ENCODE measurements around the gene OCIAD2.
"Not testable (repeated sequence)": the region's sequence is repeated elsewhere in the genome, so short reads cannot be mapped to it uniquely, and the experiment has no call there.

The OCIAD2 gene

GRCh38 chr4:48906206-48907173 lies at the start of gene OCIAD2:
Gene OCIAD2 (minus strand): TSS chr4:48906774. CDS start chr4:48904549, 2,225 bp downstream.
- peak; percentile 56 for DNase-seq

GRCh38 chr4:48954314-48954713 lies 47.7 kb upstream of the OCIAD2 start:
- no peak for DNase-seq

GRCh38 chr4:48949518-48950219 lies 43.1 kb upstream of the OCIAD2 start:
- DNase-seq, result no peak

GRCh38 chr4:48949086-48949485 lies 42.5 kb upstream of the OCIAD2 start:
- DNase-seq, result no peak

DNA sequence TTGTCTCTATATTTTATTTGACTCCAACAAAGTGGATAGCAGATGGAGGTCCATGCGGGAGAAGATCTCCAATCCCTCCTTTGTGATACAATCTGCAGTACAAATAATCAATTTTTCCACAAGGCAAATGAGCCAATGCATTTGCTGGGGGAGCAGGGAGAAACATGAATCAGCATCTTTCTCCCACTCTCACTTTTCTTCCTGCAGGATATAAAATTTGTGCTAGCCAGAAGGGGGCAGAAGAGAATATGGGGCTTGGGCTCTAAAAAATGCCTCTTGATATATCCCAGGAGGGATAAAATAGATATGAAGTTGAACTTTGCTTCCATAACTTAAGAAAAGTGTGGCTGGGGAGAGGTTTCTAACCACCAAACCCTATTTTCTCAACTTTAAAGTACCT lies 41.2 kb upstream of the OCIAD2 start:
- no peak for DNase-seq

GRCh38 chr4:48945981-48946380 lies 39.4 kb upstream of the OCIAD2 start:
- no peak for DNase-seq

- no peak for DNase-seq
Observed at GRCh38 chr4:48944756-48945241, 38.2 kb upstream of the OCIAD2 start.

DNA sequence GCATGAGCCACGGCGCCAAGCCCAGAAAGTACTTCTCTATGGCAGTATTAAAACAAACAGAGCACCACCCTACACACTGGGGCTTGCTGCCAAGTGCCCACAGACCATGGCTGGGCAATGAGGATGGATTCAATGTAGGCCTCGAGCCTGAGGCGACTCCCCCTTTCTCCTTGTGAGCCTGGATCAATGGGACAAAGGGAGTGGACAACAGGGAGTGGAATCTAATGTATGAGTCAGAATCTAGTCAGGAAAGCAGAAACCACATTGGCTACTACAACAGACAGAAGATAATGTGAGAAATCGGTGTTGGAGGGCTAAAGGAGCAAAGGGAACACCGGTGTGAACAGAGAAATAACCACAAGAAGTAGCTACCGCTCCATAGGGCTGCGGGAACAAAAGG lies 37.7 kb upstream of the OCIAD2 start:
- DNase-seq, result no peak

DNA sequence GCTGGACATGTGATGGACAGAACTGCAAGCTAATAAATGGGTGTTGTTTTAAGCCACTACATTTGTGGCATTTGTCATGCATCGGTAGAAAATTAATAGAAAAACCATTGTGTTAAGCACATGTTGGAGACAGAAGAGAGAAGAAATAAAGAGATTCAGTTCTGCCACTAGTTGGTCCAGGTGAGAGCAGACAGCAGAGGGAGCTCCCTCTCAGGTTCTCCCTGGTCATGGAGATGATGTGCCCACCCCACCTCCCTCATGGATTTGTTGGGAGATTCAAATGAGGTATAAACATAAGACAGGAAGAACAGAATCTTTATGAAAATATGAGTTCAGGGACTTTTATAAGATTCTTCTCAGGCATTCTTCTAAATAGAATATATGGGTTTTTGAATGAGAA lies 36.8 kb upstream of the OCIAD2 start:
- no peak for DNase-seq

- no peak for DNase-seq
Observed at GRCh38 chr4:48939785-48940184, 33.2 kb upstream of the OCIAD2 start.

DNA sequence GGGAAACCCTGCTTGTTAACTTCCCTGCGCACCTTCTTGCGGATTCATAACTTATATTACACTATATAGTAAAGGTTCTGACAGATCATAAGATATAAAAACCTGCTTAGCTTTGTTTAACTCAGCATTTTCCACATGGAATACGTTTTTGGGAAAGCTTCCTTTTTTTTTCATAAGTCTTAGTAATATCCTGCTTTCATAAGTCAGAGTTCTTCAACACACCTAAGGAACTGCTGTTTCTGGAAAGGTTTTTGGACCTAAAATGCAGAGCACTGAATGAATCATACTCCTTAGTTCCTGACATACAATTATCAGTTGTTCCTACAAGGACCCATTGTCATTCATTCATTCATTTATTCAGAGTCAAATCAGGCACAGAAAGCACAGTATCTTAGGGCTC lies 32.3 kb upstream of the OCIAD2 start:
- DNase-seq, result no peak

DNA sequence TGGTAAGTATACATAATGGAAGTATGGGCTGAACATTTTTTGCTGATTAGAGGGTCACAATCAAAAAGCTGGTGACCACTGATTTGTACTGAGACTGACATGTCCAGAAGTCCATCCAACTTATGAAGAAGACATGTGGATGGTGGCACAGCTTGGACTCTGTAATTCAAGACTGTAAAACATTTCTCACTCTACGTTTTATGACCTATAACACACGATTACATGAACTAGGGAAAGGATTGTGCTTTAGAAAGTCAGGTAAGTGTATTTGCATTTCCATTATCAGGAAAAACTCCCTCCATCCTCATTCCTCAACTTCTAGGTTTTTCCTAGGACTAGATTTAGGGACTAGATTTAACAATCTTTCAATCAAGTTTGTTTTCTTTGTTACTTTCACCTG lies 30.5 kb upstream of the OCIAD2 start:
- no peak for DNase-seq

- DNase-seq, result no peak
Observed at GRCh38 chr4:48931459-48931858, 24.9 kb upstream of the OCIAD2 start.

DNA sequence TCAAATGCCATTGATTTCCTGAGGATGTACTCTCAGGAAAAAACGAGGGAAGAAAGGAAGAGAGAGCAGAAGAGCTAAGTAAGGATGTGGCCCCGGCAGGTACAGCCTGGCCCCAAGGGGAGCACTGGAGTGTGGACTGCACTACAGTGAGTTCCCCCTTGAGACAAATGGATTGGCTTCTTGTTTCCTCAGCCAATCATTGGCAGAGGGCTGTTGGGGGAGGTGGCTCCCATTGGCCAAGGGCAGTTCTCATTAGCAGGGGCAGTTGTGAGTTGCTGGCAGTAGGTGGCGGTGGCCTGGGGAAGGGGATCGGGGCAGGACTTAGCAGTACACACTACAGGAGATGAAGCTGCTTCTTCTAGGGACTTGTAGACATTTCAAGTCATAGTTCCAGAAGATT lies 24.1 kb upstream of the OCIAD2 start:
- DNase-seq, result no peak

- DNase-seq, result no peak
Observed at GRCh38 chr4:48924416-48924815, 17.8 kb upstream of the OCIAD2 start.

DNA sequence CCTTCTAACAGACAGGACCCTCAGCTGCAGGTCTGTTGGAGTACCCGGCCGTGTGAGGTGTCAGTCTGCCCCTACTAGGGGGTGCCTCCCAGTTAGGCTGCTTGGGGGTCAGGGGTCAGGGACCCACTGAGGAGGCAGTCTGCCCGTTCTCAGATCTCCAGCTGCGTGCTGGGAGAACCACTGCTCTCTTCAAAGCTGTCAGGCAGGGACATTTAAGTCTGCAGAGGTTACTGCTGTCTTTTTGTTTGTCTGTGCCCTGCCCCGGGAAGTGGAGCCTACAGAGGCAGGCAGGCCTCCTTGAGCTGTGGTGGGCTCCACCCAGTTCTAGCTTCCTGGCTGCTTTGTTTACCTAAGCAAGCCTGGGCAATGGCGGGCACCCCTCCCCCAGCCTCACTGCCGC lies 16.5 kb upstream of the OCIAD2 start:
- not testable (repeated sequence) for DNase-seq

GRCh38 chr4:48914311-48914710 lies 7.7 kb upstream of the OCIAD2 start:
- DNase-seq, result no peak

GRCh38 chr4:48913346-48913745 lies 6.8 kb upstream of the OCIAD2 start:
- DNase-seq, result no peak

GRCh38 chr4:48912349-48912748 lies 5.8 kb upstream of the OCIAD2 start:
- no peak for DNase-seq

DNA sequence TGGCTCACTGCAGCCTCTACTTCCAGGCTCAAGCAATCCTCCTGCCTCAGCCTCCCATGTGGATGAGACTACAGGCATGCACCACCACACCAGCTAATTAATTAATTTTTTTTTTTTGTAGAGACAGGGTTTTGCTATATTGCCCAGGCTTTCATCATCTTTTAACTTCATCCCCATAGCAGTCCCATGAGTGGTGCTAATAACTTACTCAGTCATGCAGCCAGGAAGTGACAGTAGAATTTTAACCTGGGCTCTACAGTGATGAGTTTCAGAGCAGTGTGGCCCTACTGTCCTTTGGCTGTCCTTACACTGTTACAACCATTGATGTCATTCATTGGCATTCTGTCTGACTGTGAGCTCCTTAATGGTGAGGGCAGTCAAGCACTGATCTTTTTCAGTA lies 3.9 kb upstream of the OCIAD2 start:
- no peak for DNase-seq

GRCh38 chr4:48909697-48910096 lies 3.1 kb upstream of the OCIAD2 start:
- DNase-seq, result no peak

GRCh38 chr4:48908687-48909086 lies 2.1 kb upstream of the OCIAD2 start:
- no peak for DNase-seq

DNA sequence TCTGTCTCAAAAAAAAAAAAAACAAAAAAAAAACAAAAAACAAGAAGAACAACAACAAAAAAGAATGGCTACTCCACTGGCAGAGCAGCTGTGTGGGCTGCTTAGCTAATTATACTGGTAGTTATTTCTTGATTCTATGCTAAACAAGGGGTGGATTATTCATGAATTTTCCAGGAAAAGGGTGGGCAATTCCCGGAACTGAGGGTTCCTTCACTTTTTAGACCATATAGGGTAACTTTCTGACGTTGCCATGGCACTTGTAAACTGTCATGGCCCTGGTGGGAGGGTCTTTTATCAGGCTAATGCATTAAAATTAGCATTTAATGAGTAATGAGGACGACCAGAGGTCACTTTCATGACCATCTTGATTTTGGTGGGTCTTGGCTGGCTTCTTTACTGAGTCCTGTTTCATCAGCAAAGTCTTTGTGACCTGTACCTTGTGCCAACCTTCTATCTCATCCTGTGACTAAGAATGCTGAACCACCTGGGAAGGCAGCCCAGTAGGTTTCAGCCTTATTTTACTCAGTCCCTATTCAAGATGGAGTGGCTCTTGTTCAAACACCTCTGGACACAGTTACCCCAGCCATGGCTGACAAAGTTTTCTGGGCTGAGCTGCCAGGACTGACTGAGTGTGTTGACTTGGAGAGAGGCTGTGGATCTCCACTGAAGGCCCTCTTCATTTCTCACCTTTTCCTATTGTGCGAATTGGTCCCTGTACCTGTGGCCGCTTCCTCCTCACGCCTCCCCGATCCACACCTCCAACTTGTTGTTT lies 1.3 kb upstream of the OCIAD2 start:
- DNase-seq, result no peak

All from right forelimb (tissue), 1 donor.